OCI-LY1 (cell line): ENCODE measurements around the gene IRAK1.

Experiments
- CTCF ChIP-seq: fragments of 200-600 bp; sonication (generic), shearing (Covaris generic); IDR thresholded peaks from 2 replicates; pipeline ENCODE4 v1.5.1; 2017; ENCODE audit warnings: mild to moderate bottlenecking, antibody characterized with exemption, low read length, moderate library complexity, mixed read lengths
- EZH2 ChIP-seq: fragments of 200-600 bp; sonication (generic), shearing (Covaris generic); IDR thresholded peaks from 2 replicates; pipeline ENCODE4 v1.8.0; 2017; ENCODE audit warnings: borderline replicate concordance, mixed run types, mild to moderate bottlenecking, antibody characterized with exemption, low read length, moderate library complexity, mixed read lengths

GRCh38 chrX:153993079-153993478 is 26.6 kb downstream of the IRAK1 start:
- TF ChIP-seq CTCF: no peak
- TF ChIP-seq EZH2: no peak
